Thyroid gland (tissue), 4 donors: ENCODE measurements around the gene HSFX4. TPM values are rescaled to one million over a fixed set of nuclear protein-coding genes. Genes with fewer than 3 reads are reported as not detected.
A peak's percentile ranks its signal among the peaks of the same experiment; 100 is the strongest.

Experiments used
- DNase-seq, 2 donors: peaks; one replicate each; pipeline ENCODE4 v3.0.0-alpha.2; 2019
- H3K27ac ChIP-seq, 3 donors: fragments of 200-600 bp; sonication (generic); 1 replicate in 2 of 3; 2 replicates in 1 of 3; pipeline ENCODE4 v1.5.1; 2016 to 2019; ENCODE audit warnings: mild to moderate bottlenecking in 1 of 3, moderate library complexity in 1 of 3
- H3K27me3 ChIP-seq: fragments of 200-600 bp; sonication (generic); one replicate; pipeline ENCODE4 v1.5.1; 2019
- H3K36me3 ChIP-seq, 2 donors: fragments of 200-600 bp; sonication (generic); one replicate each; pipeline ENCODE4 v1.5.1; 2016 to 2019
- H3K4me1 ChIP-seq, 2 donors: fragments of 200-600 bp; sonication (generic); one replicate each; pipeline ENCODE4 v1.5.1; 2017 to 2019
- H3K4me3 ChIP-seq, 3 donors: fragments of 200-600 bp; sonication (generic); replicated peaks in 1 of 3; 1 replicate in 2 of 3; 2 replicates in 1 of 3; pipeline ENCODE4 v1.5.1; 2016; ENCODE audit warnings: mild to moderate bottlenecking in 1 of 3
- H3K9me3 ChIP-seq: fragments of 200-600 bp; sonication (generic); one replicate; pipeline ENCODE4 v1.5.1; 2017
- POLR2A ChIP-seq, 2 donors: fragments of 450-650 bp; IDR thresholded peaks; one replicate each; pipeline ENCODE4 v1.6.1; 2017; ENCODE audit warnings: antibody characterized with exemption in 2 of 2, mild to moderate bottlenecking in 2 of 2, moderate library complexity in 1 of 2
- WGBS, 2 donors: methylation state at CpG; one replicate each; pipeline ENCODE4 v1.1.5; 2017; 5-methylcytosine and 5-hydroxymethylcytosine counted together
- intact Hi-C: fragments of 100-400 bp; cut with DNase I; formaldehyde crosslinking; loops from one replicate; pipeline ENCODE4 v1.15.1; 2023
- total RNA-seq, 4 donors: library from RNA; depleted of rRNA; stranded (reverse); fragments of >200 nt; gene quantifications; one replicate each; pipeline ENCODE4 v1.2.3, GENCODE V29; 2016
- TF ChIP-seq, protein P1 (sequence below), 6 experiments: fragments of 200-600 bp in 3 of 6; fragments of 450-650 bp in 3 of 6; sonication (generic) in 3 of 6; IDR thresholded peaks; one replicate each; pipeline ENCODE4 v1.5.1; 2016 to 2019; ENCODE audit warnings: antibody characterized with exemption in 6 of 6, mild to moderate bottlenecking in 2 of 6, inconsistent platforms in 1 of 6, moderate library complexity in 1 of 6

Gene HSFX4
- total RNA-seq, 4 donors from 2014 or later: not detected

- TF ChIP-seq, protein P1, sequence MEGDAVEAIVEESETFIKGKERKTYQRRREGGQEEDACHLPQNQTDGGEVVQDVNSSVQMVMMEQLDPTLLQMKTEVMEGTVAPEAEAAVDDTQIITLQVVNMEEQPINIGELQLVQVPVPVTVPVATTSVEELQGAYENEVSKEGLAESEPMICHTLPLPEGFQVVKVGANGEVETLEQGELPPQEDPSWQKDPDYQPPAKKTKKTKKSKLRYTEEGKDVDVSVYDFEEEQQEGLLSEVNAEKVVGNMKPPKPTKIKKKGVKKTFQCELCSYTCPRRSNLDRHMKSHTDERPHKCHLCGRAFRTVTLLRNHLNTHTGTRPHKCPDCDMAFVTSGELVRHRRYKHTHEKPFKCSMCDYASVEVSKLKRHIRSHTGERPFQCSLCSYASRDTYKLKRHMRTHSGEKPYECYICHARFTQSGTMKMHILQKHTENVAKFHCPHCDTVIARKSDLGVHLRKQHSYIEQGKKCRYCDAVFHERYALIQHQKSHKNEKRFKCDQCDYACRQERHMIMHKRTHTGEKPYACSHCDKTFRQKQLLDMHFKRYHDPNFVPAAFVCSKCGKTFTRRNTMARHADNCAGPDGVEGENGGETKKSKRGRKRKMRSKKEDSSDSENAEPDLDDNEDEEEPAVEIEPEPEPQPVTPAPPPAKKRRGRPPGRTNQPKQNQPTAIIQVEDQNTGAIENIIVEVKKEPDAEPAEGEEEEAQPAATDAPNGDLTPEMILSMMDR (IDR thresholded peaks at IDR 0.05): peak in 3 of 6 experiments; percentile 30 to 42 (median 36)
- no peak for TF ChIP-seq POLR2A (IDR thresholded peaks at IDR 0.05)
- intact Hi-C loops: no loop called here
- DNase-seq: peak; percentile 8
- Histone ChIP-seq H3K27me3 (no peaks in the 10 kb centered on the region), H3K4me3 (no peak overlapping the region), H3K9me3 (no peaks in the 10 kb centered on the region), H3K27ac (no peak overlapping the region), H3K36me3 (no peaks in the 10 kb centered on the region), H3K4me1 (peaks cover 0 to 4% of the 10 kb centered on the region in 2 donors)
- WGBS, 2 donors: 6 to 28% methylated on average over 1 of the region's 1 CpG
Observed at GRCh38 chrX:149950681-149951080, 21.3 kb downstream of the HSFX4 start.

- H3K36me3 ChIP-seq: no peaks in the 10 kb centered on the region
- no peak overlapping the region for H3K27ac ChIP-seq
- no peaks in the 10 kb centered on the region for H3K9me3 ChIP-seq
- no peak overlapping the region for H3K4me3 ChIP-seq
- H3K4me1 ChIP-seq: no peaks in the 10 kb centered on the region
- intact Hi-C loops: no loop called here
- no peaks in the 10 kb centered on the region for H3K27me3 ChIP-seq
- WGBS, 2 donors: 90 to 95% methylated on average over 2 of the region's 2 CpGs
- no peak for DNase-seq
- TF ChIP-seq, protein P1 (IDR thresholded peaks at IDR 0.05): no peak
- no peak for TF ChIP-seq POLR2A (IDR thresholded peaks at IDR 0.05)
Observed at GRCh38 chrX:149961572-149961971, 32.2 kb downstream of the HSFX4 start.

- Histone ChIP-seq H3K27ac (no peak overlapping the region), H3K36me3 (no peaks in the 10 kb centered on the region), H3K4me1 (no peaks in the 10 kb centered on the region), H3K4me3 (no peak overlapping the region), H3K27me3 (no peaks in the 10 kb centered on the region), H3K9me3 (no peaks in the 10 kb centered on the region)
- TF ChIP-seq, protein P1 (IDR thresholded peaks at IDR 0.05): no peak
- no peak for TF ChIP-seq POLR2A (IDR thresholded peaks at IDR 0.05)
- no peak for DNase-seq
- intact Hi-C loops: no loop called here
Observed at GRCh38 chrX:149962010-149962409, 32.6 kb downstream of the HSFX4 start.

DNA sequence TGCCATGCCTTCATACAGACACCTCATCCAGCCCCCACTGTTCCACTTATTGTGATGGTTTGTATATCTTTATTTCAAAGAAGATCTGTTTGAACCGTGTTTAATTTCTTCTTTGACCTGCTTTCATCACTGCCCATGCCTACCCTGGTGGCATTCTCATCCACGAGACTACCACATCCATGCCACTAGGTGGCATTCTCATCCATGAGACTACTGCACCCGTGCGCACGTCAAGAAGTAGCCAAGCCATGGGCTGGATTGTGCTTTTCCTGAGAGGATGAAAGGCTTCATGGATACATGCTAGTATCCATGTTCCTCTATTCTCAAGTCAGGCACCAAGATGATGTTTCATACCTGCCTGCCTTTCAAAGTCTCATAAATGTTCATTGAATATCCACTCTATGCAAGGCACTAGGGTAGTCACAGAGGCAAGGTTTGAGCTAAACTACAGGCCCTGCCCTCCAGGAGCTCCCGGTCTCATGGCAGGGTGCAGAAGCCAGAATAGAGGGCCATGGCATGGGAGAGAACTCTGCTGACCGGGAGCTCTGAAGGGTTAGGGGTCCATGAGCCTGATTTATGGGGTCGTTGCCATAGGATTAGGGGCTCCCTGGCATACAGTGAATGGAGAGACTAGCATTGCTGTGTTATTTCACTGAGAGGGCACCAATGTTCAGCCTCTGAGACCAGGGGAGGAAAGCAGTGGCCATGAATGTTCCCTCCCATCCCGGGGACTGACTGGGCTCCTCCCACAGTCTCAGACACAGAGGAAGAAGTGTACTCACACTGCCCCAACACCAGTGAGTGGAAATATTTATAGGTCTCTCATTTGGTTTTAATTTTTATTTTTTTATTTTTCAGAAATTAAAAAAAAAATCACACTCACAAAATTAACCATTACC is 33.7 kb downstream of the HSFX4 start:
- TF ChIP-seq, protein P1 (IDR thresholded peaks at IDR 0.05): peak in 4 of 6 experiments; percentile 34 to 51 (median 48)
- TF ChIP-seq POLR2A (IDR thresholded peaks at IDR 0.05): no peak
- H3K27ac ChIP-seq: no peak overlapping the region
- H3K9me3 ChIP-seq: no peaks in the 10 kb centered on the region
- WGBS, 2 donors: 32 to 57% methylated on average over 6 to 9 of the region's 9 CpGs
- H3K36me3 ChIP-seq: no peaks in the 10 kb centered on the region
- DNase-seq: peak; percentile 37 to 49
- no peak overlapping the region for H3K4me3 ChIP-seq
- H3K27me3 ChIP-seq: no peaks in the 10 kb centered on the region
- intact Hi-C loops: no loop called here
- no peaks in the 10 kb centered on the region for H3K4me1 ChIP-seq

GRCh38 chrX:149979126-149979644 is 49.8 kb downstream of the HSFX4 start:
- Histone ChIP-seq H3K4me3 (no peak overlapping the region), H3K36me3 (no peaks in the 10 kb centered on the region), H3K27me3 (no peaks in the 10 kb centered on the region), H3K27ac (no peak overlapping the region), H3K9me3 (no peaks in the 10 kb centered on the region), H3K4me1 (no peaks in the 10 kb centered on the region)
- 80 to 89% methylated on average over 3 of the region's 3 CpGs for WGBS, 2 donors
- TF ChIP-seq, protein P1 (IDR thresholded peaks at IDR 0.05): no peak
- no peak for TF ChIP-seq POLR2A (IDR thresholded peaks at IDR 0.05)
- intact Hi-C loops: no loop called here
- no peak for DNase-seq
